Measurements from ENCODE around the gene C3AR1.
A peak's percentile ranks its signal among the peaks of the same experiment; 100 is the strongest.

- no peak for TF ChIP-seq CTCF (IDR thresholded peaks at IDR 0.05; ENCODE audit: low read depth, low read length, missing input control)
- no peak for TF ChIP-seq EGR1 (IDR thresholded peaks at IDR 0.05; ENCODE audit: low read depth in 2 of 2)
- no peak for TF ChIP-seq REST (IDR thresholded peaks at IDR 0.05)
- TF ChIP-seq TAF1 (conservative IDR thresholded peaks at IDR 0.05): no peak
- TF ChIP-seq HNF4A (conservative IDR thresholded peaks at IDR 0.05): no peak
- TF ChIP-seq MAX (IDR thresholded peaks at IDR 0.05): no peak
- no peak for TF ChIP-seq ATF3 (IDR thresholded peaks at IDR 0.05)
- peak; percentile 20 for TF ChIP-seq SP1 (IDR thresholded peaks at IDR 0.05)
These were observed 8.3 kb downstream of the C3AR1 start for GRCh38 chr12:8057839-8058238.

Data from liver (tissue), 3 donors.